ENCODE results near the gene LST1.

The LST1 gene

GRCh38 chr6:31559958-31560696, 25.9 kb upstream of the LST1 start:
- in situ Hi-C loops (cut with MboI; ENCODE audit: low sequenced_read_pairs), result no loop called here

DNA sequence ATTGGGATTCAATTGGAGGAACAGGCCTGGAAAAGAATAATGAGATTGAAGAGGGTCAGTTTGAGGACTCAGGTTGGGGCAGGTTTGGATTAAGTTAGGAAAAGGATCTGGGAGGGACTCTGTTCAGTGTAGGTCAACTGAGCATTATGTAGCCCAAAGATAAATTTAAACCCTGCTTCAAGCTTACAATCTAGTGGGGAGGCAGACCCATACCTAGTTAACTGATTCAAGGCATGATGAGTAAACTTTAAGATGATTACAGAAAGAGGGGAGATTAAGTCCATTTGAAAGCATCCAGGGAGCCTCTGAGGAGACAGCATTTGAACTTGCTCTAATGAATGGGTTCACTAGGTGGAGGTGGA, 25.4 kb upstream of the LST1 start:
- in situ Hi-C loops (cut with MboI; ENCODE audit: low sequenced_read_pairs), result no loop called here

DNA sequence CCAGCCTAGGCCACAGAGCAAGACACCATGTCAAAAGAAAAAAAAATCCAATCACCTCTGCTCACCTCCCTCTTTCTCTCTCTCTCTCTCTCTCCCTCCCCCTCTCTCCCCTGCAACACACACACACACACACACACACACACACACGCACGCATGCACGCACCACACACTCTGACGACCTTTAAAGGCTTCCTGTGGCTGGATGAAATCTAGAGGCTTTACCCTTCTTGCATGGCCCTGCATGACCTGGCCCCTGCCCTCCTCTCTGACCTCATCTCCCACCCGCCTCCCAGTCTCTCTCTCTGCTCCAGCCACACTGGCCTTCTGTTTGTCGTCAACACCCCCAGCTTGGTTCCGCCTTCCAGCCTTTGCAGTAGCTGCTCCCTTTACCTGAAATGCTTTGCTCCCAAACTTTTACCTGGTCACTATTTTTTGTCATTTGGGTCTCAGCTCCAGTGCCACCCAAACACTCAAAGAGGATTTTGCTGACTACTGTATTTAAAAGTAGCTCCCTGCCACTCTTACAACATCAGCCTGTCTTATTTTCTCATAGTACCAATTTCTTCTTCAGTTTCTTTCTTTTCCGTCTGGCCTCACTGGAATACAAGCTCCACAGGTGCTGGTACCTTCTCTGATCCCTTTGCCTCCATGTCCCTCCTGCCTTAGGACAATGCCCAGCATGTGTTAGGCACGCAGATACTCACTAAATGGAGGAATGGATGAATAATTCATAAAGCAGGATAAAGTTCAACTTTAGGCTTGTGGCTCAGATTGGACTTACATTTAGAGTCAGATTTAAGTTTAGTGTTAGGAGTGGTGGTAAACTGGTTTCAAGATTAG, 18.3 kb upstream of the LST1 start:
- in situ Hi-C loops (cut with MboI; ENCODE audit: low sequenced_read_pairs), result no loop called here

GRCh38 chr6:31568537-31568961, 17.5 kb upstream of the LST1 start:
- in situ Hi-C loops (cut with MboI; ENCODE audit: low sequenced_read_pairs), result no loop called here

GRCh38 chr6:31569861-31570536, 16.1 kb upstream of the LST1 start:
- in situ Hi-C loops (cut with MboI; ENCODE audit: low sequenced_read_pairs), result no loop called here

DNA sequence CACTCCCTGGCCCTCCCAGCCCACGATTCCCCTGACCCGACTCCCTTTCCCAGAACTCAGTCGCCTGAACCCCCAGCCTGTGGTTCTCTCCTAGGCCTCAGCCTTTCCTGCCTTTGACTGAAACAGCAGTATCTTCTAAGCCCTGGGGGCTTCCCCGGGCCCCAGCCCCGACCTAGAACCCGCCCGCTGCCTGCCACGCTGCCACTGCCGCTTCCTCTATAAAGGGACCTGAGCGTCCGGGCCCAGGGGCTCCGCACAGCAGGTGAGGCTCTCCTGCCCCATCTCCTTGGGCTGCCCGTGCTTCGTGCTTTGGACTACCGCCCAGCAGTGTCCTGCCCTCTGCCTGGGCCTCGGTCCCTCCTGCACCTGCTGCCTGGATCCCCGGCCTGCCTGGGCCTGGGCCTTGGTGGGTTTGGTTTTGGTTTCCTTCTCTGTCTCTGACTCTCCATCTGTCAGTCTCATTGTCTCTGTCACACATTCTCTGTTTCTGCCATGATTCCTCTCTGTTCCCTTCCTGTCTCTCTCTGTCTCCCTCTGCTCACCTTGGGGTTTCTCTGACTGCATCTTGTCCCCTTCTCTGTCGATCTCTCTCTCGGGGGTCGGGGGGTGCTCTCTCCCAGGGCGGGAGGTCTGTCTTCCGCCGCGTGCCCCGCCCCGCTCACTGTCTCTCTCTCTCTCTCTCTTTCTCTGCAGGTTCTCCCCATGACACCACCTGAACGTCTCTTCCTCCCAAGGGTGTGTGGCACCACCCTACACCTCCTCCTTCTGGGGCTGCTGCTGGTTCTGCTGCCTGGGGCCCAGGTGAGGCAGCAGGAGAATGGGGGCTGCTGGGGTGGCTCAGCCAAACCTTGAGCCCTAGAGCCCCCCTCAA, 13.8 kb upstream of the LST1 start, which contains the start of gene LTA:
Gene LTA (plus strand): TSS at position 249 of the 871 bp plus-strand sequence. CDS start 454 bp downstream, at position 703.
- in situ Hi-C loops (cut with MboI; ENCODE audit: low sequenced_read_pairs), result no loop called here

DNA sequence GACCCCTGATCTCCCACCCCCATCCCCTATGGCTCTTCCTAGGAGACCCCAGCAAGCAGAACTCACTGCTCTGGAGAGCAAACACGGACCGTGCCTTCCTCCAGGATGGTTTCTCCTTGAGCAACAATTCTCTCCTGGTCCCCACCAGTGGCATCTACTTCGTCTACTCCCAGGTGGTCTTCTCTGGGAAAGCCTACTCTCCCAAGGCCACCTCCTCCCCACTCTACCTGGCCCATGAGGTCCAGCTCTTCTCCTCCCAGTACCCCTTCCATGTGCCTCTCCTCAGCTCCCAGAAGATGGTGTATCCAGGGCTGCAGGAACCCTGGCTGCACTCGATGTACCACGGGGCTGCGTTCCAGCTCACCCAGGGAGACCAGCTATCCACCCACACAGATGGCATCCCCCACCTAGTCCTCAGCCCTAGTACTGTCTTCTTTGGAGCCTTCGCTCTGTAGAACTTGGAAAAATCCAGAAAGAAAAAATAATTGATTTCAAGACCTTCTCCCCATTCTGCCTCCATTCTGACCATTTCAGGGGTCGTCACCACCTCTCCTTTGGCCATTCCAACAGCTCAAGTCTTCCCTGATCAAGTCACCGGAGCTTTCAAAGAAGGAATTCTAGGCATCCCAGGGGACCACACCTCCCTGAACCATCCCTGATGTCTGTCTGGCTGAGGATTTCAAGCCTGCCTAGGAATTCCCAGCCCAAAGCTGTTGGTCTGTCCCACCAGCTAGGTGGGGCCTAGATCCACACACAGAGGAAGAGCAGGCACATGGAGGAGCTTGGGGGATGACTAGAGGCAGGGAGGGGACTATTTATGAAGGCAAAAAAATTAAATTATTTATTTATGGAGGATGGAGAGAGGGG, 12.6 kb upstream of the LST1 start:
- in situ Hi-C loops (cut with MboI; ENCODE audit: low sequenced_read_pairs), result no loop called here

- in situ Hi-C loops (cut with MboI; ENCODE audit: low sequenced_read_pairs), result no loop called here
Measured at GRCh38 chr6:31574106-31575061, 11.7 kb upstream of the LST1 start.

- in situ Hi-C loops (cut with MboI; ENCODE audit: low sequenced_read_pairs), result no loop called here
Measured at GRCh38 chr6:31575335-31575901, 10.7 kb upstream of the LST1 start, which contains the start of gene TNF. TNF (plus strand) TSS chr6:31575565; CDS start chr6:31575742, 177 bp downstream.

DNA sequence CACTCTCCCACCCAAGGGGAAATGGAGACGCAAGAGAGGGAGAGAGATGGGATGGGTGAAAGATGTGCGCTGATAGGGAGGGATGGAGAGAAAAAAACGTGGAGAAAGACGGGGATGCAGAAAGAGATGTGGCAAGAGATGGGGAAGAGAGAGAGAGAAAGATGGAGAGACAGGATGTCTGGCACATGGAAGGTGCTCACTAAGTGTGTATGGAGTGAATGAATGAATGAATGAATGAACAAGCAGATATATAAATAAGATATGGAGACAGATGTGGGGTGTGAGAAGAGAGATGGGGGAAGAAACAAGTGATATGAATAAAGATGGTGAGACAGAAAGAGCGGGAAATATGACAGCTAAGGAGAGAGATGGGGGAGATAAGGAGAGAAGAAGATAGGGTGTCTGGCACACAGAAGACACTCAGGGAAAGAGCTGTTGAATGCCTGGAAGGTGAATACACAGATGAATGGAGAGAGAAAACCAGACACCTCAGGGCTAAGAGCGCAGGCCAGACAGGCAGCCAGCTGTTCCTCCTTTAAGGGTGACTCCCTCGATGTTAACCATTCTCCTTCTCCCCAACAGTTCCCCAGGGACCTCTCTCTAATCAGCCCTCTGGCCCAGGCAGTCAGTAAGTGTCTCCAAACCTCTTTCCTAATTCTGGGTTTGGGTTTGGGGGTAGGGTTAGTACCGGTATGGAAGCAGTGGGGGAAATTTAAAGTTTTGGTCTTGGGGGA, 10.0 kb upstream of the LST1 start:
- in situ Hi-C loops (cut with MboI; ENCODE audit: low sequenced_read_pairs), result no loop called here

GRCh38 chr6:31576897-31577578, 9.0 kb upstream of the LST1 start:
- in situ Hi-C loops (cut with MboI; ENCODE audit: low sequenced_read_pairs), result no loop called here

DNA sequence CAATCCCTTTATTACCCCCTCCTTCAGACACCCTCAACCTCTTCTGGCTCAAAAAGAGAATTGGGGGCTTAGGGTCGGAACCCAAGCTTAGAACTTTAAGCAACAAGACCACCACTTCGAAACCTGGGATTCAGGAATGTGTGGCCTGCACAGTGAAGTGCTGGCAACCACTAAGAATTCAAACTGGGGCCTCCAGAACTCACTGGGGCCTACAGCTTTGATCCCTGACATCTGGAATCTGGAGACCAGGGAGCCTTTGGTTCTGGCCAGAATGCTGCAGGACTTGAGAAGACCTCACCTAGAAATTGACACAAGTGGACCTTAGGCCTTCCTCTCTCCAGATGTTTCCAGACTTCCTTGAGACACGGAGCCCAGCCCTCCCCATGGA, 8.5 kb upstream of the LST1 start:
- in situ Hi-C loops (cut with MboI; ENCODE audit: low sequenced_read_pairs), result no loop called here

- in situ Hi-C loops (cut with MboI; ENCODE audit: low sequenced_read_pairs), result no loop called here
Measured at GRCh38 chr6:31578184-31579118, 7.6 kb upstream of the LST1 start.

DNA sequence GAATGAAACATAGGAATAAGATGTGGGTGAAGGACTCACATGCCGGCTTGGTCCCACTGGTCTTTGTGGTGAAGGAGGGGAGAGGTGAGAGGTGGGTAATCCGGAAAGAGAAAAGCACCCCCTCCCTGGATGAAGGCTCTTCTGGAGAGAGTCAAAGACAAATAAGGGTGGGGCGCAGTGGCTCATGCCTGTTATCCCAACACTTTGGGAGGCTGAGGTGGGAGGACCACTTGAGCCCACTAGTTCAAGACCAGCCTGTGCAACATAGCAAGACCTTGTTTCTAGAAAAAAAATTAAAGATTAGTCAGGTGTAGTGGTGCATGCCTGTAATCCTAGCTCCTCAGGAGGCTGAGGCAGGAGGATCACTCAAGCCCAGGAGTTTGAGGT, 7.0 kb upstream of the LST1 start:
- in situ Hi-C loops (cut with MboI; ENCODE audit: low sequenced_read_pairs), result no loop called here

DNA sequence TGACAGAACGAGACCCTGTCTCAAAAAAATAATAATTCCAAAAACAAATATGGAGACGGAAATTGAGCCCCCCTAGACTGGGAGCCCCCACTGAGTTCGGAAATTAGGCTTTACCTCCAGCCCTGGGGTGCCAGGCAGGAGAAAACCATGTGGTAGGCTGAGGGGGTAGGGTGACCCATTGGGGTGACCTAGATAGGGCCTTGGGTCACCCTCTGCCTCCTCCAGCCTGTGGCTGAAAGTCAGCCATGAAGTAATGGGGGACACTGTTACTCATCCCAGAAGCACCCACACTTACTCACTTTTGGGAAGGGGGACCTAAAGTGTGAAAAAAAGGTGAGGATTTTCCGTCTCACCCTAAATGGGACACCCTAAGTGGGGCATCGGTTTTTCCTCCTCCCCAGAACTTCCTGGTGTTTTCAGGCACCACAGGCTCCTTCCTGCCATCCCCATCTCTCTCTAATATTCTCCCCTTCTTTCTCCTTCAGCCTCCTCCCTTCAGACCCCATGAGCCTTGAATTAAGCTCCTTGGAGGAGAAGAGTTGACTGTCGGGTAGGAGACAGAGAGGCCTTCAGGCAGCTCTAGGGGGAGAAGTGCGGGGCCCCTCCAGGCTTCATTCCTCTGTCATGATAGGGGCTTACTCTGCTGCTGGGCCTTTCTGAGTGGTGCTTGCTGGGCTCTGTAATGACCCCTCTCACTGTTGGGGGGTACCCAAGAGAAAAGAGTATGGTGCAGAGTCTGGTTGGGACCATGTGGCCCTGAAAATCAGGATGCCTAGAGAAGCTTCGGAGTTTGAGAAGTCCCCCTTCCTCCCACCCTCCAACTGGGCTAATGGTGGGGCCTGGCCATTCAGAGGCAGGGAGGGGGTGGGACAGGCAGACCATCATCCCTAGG, 6.3 kb upstream of the LST1 start:
- in situ Hi-C loops (cut with MboI; ENCODE audit: low sequenced_read_pairs), result no loop called here

Measured in HL-60/S4 treated with phorbol 12-myristate 13-acetate at 8.2 ng/mL for 4 days and 3 days (cell line).